ENCODE results near the gene ZNF592.

The ZNF592 gene

GRCh38 chr15:84748274-84749110, at the start of gene ZNF592:
TSS of gene ZNF592 (plus strand) at chr15:84748592. CDS start at chr15:84782676, 34,084 bp downstream.
- peak; percentile 25 to 69 (median 60) for DNase-seq (ENCODE audit: low read depth in 4 of 4, low spot score in 1 of 4)

GRCh38 chr15:84699538-84700191, 48.7 kb upstream of the ZNF592 start:
- no peak for DNase-seq (ENCODE audit: low read depth in 4 of 4, low spot score in 1 of 4)

- DNase-seq (ENCODE audit: low read depth in 4 of 4, low spot score in 1 of 4) = no peak
Observed at GRCh38 chr15:84702961-84703482, 45.4 kb upstream of the ZNF592 start.

- DNase-seq (ENCODE audit: low read depth in 4 of 4, low spot score in 1 of 4) = no peak
Observed at GRCh38 chr15:84703808-84704207, 44.6 kb upstream of the ZNF592 start.

GRCh38 chr15:84714372-84714771, 34.0 kb upstream of the ZNF592 start:
- no peak for DNase-seq (ENCODE audit: low read depth in 4 of 4, low spot score in 1 of 4)

- DNase-seq (ENCODE audit: low read depth in 4 of 4, low spot score in 1 of 4) = no peak
Observed at GRCh38 chr15:84714821-84715220, 33.6 kb upstream of the ZNF592 start.

- peak; percentile 16 to 58 (median 30) for DNase-seq (ENCODE audit: low read depth in 4 of 4, low spot score in 1 of 4)
Observed at GRCh38 chr15:84715441-84716035, 32.9 kb upstream of the ZNF592 start.

GRCh38 chr15:84716036-84716732, 32.2 kb upstream of the ZNF592 start, which contains the start of gene SEC11A:
TSS of gene SEC11A (minus strand) at chr15:84716139. CDS start at chr15:84716075, 64 bp downstream.
- DNase-seq (ENCODE audit: low read depth in 4 of 4, low spot score in 1 of 4) = peak; percentile 74 to 89 (median 88)

GRCh38 chr15:84721371-84721770, 27.0 kb upstream of the ZNF592 start:
- DNase-seq (ENCODE audit: low read depth in 4 of 4, low spot score in 1 of 4) = no peak

GRCh38 chr15:84722628-84723027, 25.8 kb upstream of the ZNF592 start:
- no peak for DNase-seq (ENCODE audit: low read depth in 4 of 4, low spot score in 1 of 4)

- DNase-seq (ENCODE audit: low read depth in 4 of 4, low spot score in 1 of 4) = no peak
Observed at GRCh38 chr15:84725001-84725491, 23.3 kb upstream of the ZNF592 start.

GRCh38 chr15:84727429-84727828, 21.0 kb upstream of the ZNF592 start:
- no peak for DNase-seq (ENCODE audit: low read depth in 4 of 4, low spot score in 1 of 4)

GRCh38 chr15:84731774-84732173, 16.6 kb upstream of the ZNF592 start:
- no peak for DNase-seq (ENCODE audit: low read depth in 4 of 4, low spot score in 1 of 4)

GRCh38 chr15:84734794-84735479, 13.5 kb upstream of the ZNF592 start:
- DNase-seq (ENCODE audit: low read depth in 4 of 4, low spot score in 1 of 4) = peak; percentile 29 to 58 (median 46)

- peak in 1 of 4 experiments; percentile 14 for DNase-seq (ENCODE audit: low read depth in 4 of 4, low spot score in 1 of 4)
Observed at GRCh38 chr15:84735480-84736061, 12.8 kb upstream of the ZNF592 start.

- peak; percentile 17 to 66 (median 34) for DNase-seq (ENCODE audit: low read depth in 4 of 4, low spot score in 1 of 4)
Observed at GRCh38 chr15:84736375-84736774, 12.0 kb upstream of the ZNF592 start.

GRCh38 chr15:84737005-84737404, 11.4 kb upstream of the ZNF592 start:
- no peak for DNase-seq (ENCODE audit: low read depth in 4 of 4, low spot score in 1 of 4)

- DNase-seq (ENCODE audit: low read depth in 4 of 4, low spot score in 1 of 4) = no peak
Observed at GRCh38 chr15:84740691-84741090, 7.7 kb upstream of the ZNF592 start.

GRCh38 chr15:84741121-84741520, 7.3 kb upstream of the ZNF592 start:
- DNase-seq (ENCODE audit: low read depth in 4 of 4, low spot score in 1 of 4) = no peak

Measured in stimulated activated CD4-positive, alpha-beta T cell treated with anti-CD3 and anti-CD28 coated beads, Interleukin-1b, Interleukin-23, amount 100 ng/mL, for 24 hours (primary cell).